ENCODE results near the gene HDC.

HDC gene

GRCh38 chr15:50235794-50236193 lies 29.7 kb downstream of the HDC start:
- TF ChIP-seq CTCF (conservative IDR thresholded peaks at IDR 0.05): no peak
- no peak overlapping the region for H3K27ac ChIP-seq

- H3K27ac ChIP-seq: no peak overlapping the region
- TF ChIP-seq CTCF (conservative IDR thresholded peaks at IDR 0.05): no peak
Observed at GRCh38 chr15:50234764-50235163, 30.8 kb downstream of the HDC start.

- H3K27ac ChIP-seq: no peak overlapping the region
- TF ChIP-seq CTCF (conservative IDR thresholded peaks at IDR 0.05): no peak
Observed at GRCh38 chr15:50233192-50233736, 32.3 kb downstream of the HDC start.

- TF ChIP-seq CTCF (conservative IDR thresholded peaks at IDR 0.05): no peak
Observed at GRCh38 chr15:50232791-50233190, 32.7 kb downstream of the HDC start.

GRCh38 chr15:50231761-50232160 lies 33.8 kb downstream of the HDC start:
- no peak for TF ChIP-seq CTCF (conservative IDR thresholded peaks at IDR 0.05)
- no peak overlapping the region for H3K27ac ChIP-seq

More at GRCh38 chr15:50232791-50233190, 32.7 kb downstream of the HDC start:
- no peak overlapping the region for H3K27ac ChIP-seq

GRCh38 chr15:50229336-50229735 lies 36.2 kb downstream of the HDC start:
- H3K27ac ChIP-seq: no peak overlapping the region
- no peak for TF ChIP-seq CTCF (conservative IDR thresholded peaks at IDR 0.05)

- TF ChIP-seq CTCF (conservative IDR thresholded peaks at IDR 0.05): no peak
- no peak overlapping the region for H3K27ac ChIP-seq
Observed at GRCh38 chr15:50228866-50229265, 36.7 kb downstream of the HDC start.
